HG03439 (cell line): ENCODE results near the gene RALGDS.

Experiments
- ATAC-seq: cut with Tn5 transposase; IDR thresholded peaks from one replicate; pipeline ENCODE4 v1.9.1; 2021; ENCODE audit warnings: mild to moderate bottlenecking, moderate library complexity; ENCODE audit not compliant: unreplicated experiment

The RALGDS gene

GRCh38 chr9:133137451-133138231, 16.6 kb upstream of the RALGDS start:
- no peak for ATAC-seq

GRCh38 chr9:133135146-133135745, 14.2 kb upstream of the RALGDS start:
- ATAC-seq, result no peak

DNA sequence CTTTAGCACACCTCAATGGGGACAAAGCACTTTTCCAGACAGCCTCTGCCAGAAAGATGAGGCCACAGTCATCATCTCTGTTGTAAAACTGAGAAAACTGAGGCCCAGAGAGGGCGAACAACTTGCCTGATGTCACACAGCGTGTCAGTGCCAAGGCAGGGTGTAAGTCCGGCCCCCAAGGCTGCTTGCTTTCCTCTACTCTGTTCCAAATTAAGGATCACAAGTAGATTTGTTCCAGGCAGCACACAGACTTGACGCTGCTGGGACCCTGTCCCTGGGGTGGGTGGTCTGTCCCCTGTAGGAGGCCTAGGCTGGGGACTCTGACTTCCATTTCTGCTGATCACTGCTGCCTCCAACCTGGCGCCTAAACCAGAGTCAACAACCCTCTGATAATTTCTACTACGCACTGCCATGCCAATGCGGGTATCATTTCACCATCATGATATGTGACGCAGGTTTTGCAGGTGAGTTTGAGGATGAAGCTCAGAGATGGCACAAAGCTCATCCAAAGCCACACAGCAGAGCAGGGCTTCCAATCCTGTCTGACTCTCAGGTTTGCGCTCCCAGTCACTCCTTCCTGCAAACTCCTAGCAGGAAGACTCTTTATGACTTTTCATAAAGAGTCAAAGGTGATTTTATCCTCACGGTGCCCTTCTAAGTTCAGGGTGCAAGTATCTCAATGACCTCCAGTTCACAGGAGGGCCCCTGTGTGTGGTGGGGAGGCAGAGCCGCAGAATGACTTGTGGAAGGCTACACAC, 13.5 kb upstream of the RALGDS start:
- ATAC-seq, result no peak

- ATAC-seq, result peak; percentile 62
Measured at GRCh38 chr9:133133681-133134387, 12.8 kb upstream of the RALGDS start.

GRCh38 chr9:133132174-133132573, 11.1 kb upstream of the RALGDS start:
- ATAC-seq, result no peak

DNA sequence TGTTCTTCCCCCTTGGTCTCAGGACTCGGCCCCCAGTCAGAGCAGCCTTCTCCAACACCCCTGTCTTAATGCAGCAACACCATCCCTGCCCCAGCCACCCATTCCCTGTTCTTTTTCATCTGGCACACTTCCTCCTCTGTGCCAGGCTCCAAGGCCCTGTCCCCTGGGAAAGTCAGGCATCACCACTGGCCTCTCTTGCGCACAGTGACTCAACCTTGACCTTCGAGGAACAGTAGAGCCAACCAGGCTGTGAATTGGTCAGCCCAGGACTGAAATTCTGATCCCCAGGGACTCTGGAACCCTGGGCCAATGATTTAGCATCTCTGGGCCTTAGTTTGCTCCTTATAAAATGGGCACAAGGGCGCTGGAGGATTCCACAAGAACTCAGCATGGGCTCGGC, 10.5 kb upstream of the RALGDS start:
- ATAC-seq, result no peak

DNA sequence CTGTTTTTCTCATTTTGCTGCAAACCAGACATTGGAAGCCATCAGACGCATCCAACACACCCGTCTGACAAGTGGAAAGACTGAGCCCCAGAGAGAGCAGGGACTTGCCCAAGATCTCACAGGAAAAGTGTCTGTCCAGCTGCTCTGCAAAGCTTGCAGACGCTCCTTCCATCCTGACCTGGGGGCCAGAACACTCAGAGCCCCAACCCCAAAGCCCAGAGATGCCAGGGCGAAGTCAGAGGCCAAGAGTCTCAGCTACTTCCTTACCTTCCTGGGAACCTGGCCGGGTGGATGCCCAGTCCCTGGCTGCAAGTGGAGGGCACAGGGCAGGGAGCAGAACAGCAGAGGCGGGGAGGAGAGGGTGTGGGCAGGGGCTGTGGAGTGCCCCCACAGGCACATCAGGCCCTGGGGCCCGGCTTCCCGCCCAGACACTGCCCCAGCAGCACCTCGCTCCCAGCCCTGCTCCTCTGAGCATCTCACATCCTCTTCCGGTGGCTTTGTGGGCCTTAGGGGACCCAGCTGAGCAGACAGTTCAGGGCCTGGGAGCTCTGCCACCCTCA, 9.7 kb upstream of the RALGDS start:
- ATAC-seq, result no peak

GRCh38 chr9:133129001-133129795, 8.2 kb upstream of the RALGDS start:
- ATAC-seq, result no peak

DNA sequence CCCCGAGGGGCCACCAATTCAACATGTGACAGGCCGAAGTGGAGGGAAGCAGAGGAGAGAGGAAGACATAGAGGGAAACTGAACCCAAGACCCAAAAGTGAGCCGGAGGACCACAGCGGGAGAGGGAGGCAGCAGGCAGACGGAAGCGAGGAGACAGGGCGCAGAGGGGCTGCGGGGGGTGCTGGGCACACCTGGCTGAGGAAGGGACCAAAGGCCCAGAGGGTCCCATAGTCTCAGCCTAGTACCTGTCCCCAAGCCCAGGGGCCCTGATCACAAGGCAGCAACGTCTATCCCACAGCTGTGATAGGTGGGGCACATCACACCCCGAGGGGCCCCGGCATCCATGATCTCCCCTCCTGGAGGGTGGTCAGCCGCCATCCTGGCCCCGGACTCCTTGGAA, 7.1 kb upstream of the RALGDS start:
- ATAC-seq, result no peak

GRCh38 chr9:133127340-133127981, 6.4 kb upstream of the RALGDS start:
- ATAC-seq, result no peak

DNA sequence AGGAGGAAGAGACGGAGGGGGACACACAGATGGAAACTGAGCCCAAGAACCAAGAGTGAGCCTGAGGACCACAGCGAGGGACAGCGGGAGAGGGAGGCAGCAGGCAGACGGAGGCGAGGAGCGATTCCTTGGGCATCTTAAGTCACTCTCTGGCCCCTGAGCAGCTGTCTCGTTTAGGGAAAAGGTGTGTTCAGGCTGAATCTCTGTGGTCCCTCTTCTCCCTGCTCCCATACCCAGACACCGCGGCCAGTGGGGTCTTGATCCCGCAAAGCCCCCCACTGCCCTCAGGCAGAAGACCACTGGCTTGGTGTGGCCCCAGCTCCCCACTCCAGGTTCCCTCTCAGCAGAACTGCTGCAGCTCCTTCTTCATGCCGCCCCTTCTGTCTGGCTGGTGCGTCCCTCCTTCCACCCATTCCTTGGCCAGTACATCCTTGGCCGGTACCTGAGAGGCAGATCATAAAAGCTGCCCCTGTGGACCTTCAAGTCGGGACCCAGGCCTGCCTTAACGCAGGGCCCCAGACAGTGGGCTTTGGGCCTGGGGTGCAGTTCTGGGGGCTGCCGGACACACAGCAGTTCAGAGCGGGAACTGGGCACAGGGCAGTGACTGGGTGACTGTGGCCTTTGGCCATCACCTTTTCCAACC, 5.8 kb upstream of the RALGDS start:
- no peak for ATAC-seq

GRCh38 chr9:133125941-133126696, 5.1 kb upstream of the RALGDS start:
- ATAC-seq, result no peak

GRCh38 chr9:133124907-133125275, 3.9 kb upstream of the RALGDS start:
- no peak for ATAC-seq

DNA sequence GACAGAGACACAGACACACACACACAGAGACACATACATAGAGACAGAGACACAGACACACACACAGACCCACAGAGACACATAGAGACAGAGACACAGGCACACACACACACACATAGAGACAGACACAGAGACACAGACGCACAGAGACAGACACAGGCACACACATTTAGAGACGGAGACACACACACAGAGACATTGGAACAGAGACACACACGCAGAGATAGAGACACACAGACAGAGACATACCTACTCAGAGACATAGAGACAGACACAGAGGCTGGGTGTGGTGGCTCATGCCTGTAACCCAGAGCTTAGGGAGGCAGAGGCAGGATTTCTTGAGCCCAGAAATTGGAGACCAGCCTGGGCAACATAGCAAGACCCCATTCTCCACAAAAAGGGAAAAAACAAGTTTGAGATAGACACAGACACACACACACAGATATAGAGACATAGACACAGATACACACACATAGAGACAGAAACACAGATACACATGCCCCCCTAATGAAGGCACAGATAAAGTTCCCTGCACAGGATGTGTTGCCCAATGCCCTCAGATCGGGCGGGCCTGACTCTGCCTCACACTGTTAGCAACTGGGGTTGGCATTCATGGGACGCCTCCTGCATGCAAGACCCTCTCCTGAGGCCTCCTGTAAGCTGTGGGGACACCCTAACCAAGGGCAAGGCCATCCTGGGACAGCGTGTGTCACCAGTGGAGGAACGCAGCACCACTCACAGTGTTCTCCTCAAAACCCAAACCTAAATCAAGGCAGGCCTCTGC, 3.3 kb upstream of the RALGDS start:
- no peak for ATAC-seq

DNA sequence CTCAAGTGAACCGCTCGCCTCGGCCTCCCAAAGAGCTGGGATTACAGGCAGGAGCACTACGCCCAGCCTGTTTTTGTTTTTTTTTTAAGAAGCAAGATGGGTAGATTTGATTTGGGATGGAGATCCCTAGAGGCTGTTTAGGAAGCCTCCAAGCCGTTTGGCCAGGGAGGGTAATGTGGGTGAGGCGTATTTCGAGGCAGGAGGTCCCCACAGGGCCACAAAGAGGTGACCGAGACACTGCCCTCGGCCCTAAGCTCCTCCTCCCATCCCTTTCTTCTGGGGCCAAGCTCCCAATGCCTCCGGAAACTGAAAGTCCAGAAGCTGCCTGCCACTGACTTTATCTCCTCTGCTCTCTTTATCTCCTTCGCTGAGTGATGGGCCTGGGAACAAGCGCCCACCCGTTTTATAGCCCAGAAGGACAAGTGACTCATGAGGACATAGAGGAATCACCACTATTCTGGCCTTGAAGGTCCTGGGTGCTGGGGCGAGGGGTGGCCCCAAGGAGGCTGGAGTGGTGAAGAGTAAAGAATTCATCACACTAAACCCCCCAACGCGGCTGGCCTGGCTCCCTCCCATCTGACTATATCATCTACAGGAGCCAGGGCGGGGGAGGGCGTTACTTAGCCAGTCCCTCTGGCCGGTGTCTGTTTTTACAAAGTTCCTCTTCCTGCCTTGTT, 2.0 kb upstream of the RALGDS start:
- ATAC-seq, result no peak

DNA sequence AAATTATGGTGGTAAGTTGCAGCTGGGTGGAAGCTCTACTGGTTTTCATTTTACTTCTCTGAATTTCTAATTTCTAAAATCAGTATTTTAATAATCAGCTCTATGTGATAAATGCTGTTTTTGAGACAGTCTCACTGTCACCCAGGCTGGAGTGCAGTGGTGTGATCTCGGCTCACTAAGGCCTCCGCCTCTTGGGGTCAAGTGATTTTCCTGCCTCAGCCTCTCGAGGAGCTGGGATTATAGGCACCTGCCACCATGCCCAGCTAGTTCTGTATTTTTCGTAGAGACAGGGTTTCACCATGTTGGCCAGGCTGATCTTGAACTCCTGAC, 1.5 kb upstream of the RALGDS start:
- no peak for ATAC-seq

- no peak for ATAC-seq
Measured at GRCh38 chr9:133121915-133122550, 993 bp upstream of the RALGDS start.
